Measurements from ENCODE around the gene SLC4A2.

The SLC4A2 gene

DNA sequence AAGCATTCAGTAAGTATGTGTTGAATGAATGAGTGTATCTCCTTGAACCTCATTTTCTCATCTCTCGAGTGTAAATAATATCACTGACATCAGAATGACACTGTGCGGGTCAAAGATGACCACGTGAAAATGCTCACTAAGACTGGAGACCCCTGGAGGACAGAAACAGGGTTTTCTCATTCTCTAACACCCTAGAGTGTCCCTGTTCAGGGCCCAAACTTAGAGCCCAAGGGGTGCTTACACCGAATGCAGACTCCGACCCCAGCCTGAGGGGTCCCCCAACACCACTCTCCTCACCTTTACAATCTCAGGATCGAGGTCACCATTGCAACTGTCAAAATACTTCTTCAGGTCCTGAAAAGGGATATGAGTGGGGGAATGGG lies 3.1 kb upstream of the SLC4A2 start:
- TF ChIP-seq, protein P1, sequence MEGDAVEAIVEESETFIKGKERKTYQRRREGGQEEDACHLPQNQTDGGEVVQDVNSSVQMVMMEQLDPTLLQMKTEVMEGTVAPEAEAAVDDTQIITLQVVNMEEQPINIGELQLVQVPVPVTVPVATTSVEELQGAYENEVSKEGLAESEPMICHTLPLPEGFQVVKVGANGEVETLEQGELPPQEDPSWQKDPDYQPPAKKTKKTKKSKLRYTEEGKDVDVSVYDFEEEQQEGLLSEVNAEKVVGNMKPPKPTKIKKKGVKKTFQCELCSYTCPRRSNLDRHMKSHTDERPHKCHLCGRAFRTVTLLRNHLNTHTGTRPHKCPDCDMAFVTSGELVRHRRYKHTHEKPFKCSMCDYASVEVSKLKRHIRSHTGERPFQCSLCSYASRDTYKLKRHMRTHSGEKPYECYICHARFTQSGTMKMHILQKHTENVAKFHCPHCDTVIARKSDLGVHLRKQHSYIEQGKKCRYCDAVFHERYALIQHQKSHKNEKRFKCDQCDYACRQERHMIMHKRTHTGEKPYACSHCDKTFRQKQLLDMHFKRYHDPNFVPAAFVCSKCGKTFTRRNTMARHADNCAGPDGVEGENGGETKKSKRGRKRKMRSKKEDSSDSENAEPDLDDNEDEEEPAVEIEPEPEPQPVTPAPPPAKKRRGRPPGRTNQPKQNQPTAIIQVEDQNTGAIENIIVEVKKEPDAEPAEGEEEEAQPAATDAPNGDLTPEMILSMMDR (IDR thresholded peaks at IDR 0.05; ENCODE audit: low read depth, low read length): no peak
- no peak for DNase-seq (ENCODE audit: low read depth in 2 of 2)
- no peak overlapping the region for H3K4me3 ChIP-seq (replicated peaks in 1 of 2; ENCODE audit: low read depth in 2 of 2, low read length in 2 of 2)

- DNase-seq (ENCODE audit: low read depth in 2 of 2): no peak
- TF ChIP-seq, protein P1 (IDR thresholded peaks at IDR 0.05; ENCODE audit: low read depth, low read length): no peak
- H3K4me3 ChIP-seq (replicated peaks in 1 of 2; ENCODE audit: low read depth in 2 of 2, low read length in 2 of 2): peak overlapping the region; percentile 69 to 73
These were observed 2.5 kb upstream of the SLC4A2 start for GRCh38 chr7:151056666-151057505.

- TF ChIP-seq, protein P1 (IDR thresholded peaks at IDR 0.05; ENCODE audit: low read depth, low read length): no peak
- H3K4me3 ChIP-seq (replicated peaks in 1 of 2; ENCODE audit: low read depth in 2 of 2, low read length in 2 of 2): peak within 1 kb of the TSS; percentile 69 to 73
- DNase-seq (ENCODE audit: low read depth in 2 of 2): no peak
These were observed 1.8 kb upstream of the SLC4A2 start, which contains the start of gene CDK5 for GRCh38 chr7:151057506-151057988. TSS of gene CDK5 (minus strand) at chr7:151057897. CDS start at chr7:151057848, 49 bp downstream.

GRCh38 chr7:151057989-151058780 lies 1.2 kb upstream of the SLC4A2 start:
- DNase-seq (ENCODE audit: low read depth in 2 of 2): peak; percentile 100
- TF ChIP-seq, protein P1 (IDR thresholded peaks at IDR 0.05; ENCODE audit: low read depth, low read length): no peak

GRCh38 chr7:151058781-151059366 lies 515 bp upstream of the SLC4A2 start:
- peak overlapping the region; percentile 41 to 69 for H3K4me3 ChIP-seq (replicated peaks in 1 of 2; ENCODE audit: low read depth in 2 of 2, low read length in 2 of 2)
- TF ChIP-seq, protein P1 (IDR thresholded peaks at IDR 0.05; ENCODE audit: low read depth, low read length): no peak
- DNase-seq (ENCODE audit: low read depth in 2 of 2): peak in 1 of 2 donors; percentile 19

More at GRCh38 chr7:151057989-151058780, 1.2 kb upstream of the SLC4A2 start:
- H3K4me3 ChIP-seq (replicated peaks in 1 of 2; ENCODE audit: low read depth in 2 of 2, low read length in 2 of 2): peak overlapping the region; percentile 69 to 73

DNA sequence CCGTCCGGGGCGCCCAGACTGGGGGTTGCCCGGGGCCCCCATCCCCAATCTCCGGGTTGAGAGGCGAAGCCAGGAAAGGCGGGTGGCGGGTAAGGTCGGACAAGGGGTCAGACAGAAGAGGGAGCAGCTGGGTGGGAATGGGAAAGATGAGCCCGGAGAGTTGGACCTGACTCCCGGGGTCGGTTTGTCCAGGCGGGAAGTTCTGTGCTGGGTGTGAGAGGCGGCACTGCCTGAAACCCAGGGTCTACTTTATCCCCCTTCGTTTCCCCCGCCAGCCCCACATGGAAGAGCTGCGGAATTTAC lies 675 bp downstream of the SLC4A2 start:
- DNase-seq (ENCODE audit: low read depth in 2 of 2): no peak
- TF ChIP-seq, protein P1 (IDR thresholded peaks at IDR 0.05; ENCODE audit: low read depth, low read length): no peak
- H3K4me3 ChIP-seq (replicated peaks in 1 of 2; ENCODE audit: low read depth in 2 of 2, low read length in 2 of 2): peak overlapping the region; percentile 69 to 80
